HepG2 (cell line): Measurements from ENCODE around the gene NAPEPLD. TPM values are rescaled to one million over a fixed set of nuclear protein-coding genes. Genes with fewer than 3 reads are reported as not detected.

ENCODE experiments used
- ATF7-NPFF ChIP-seq: sonication (generic); formaldehyde crosslinking; IDR thresholded peaks from 2 replicates; pipeline ENCODE4 v1.8.1; 2023; ENCODE audit warnings: mild to moderate bottlenecking, low read depth, missing genetic modification reagents, moderate library complexity
- CREB1 ChIP-seq, 2 experiments: fragments of 450-650 bp in 1 of 2; IDR thresholded peaks; 2 replicates each; pipeline ENCODE4 v1.6.1; 2016 to 2017; ENCODE audit warnings: control low read depth in 1 of 2, mild to moderate bottlenecking in 1 of 2, missing compliant biosample characterization in 1 of 2, missing genetic modification characterization in 1 of 2
- DRAP1 ChIP-seq: IDR thresholded peaks from 2 replicates; pipeline ENCODE4 v1.6.1; 2016; ENCODE audit warnings: missing genetic modification reagents, missing compliant biosample characterization
- ERF ChIP-seq: IDR thresholded peaks from 2 replicates; pipeline ENCODE4 v1.6.1; 2018; ENCODE audit warnings: missing biosample characterization, missing genetic modification reagents
- KDM5B ChIP-seq: sonication (generic); formaldehyde crosslinking; IDR thresholded peaks from 2 replicates; pipeline ENCODE4 v1.4.0; 2020; ENCODE audit warnings: missing genetic modification reagents, mild to moderate bottlenecking, borderline replicate concordance
- MED8 ChIP-seq: sonication (generic); formaldehyde crosslinking; IDR thresholded peaks from 2 replicates; pipeline ENCODE4 v1.8.1; 2023; ENCODE audit warnings: mild to moderate bottlenecking, missing genetic modification reagents; ENCODE audit not compliant: insufficient replicate concordance
- PHF21A ChIP-seq: sonication (generic); formaldehyde crosslinking; IDR thresholded peaks from 2 replicates; pipeline ENCODE4 v1.5.0; 2020; ENCODE audit warnings: mild to moderate bottlenecking, missing genetic modification reagents
- ZHX2 ChIP-seq, 2 experiments: sonication (generic) in 1 of 2; formaldehyde crosslinking in 1 of 2; IDR thresholded peaks; 2 replicates each; pipeline versions ENCODE4 v1.6.1 to v1.9.0; 2014 to 2022; ENCODE audit warnings: antibody characterized with exemption in 1 of 2, borderline replicate concordance in 1 of 2, inconsistent platforms in 1 of 2, low read depth in 1 of 2, missing genetic modification reagents in 1 of 2
- ZNF343 ChIP-seq: sonication (generic); formaldehyde crosslinking; IDR thresholded peaks from 2 replicates; pipeline ENCODE4 v1.4.0; 2020; ENCODE audit warnings: mild to moderate bottlenecking, missing genetic modification reagents
- ZNF609 ChIP-seq: sonication (generic); formaldehyde crosslinking; IDR thresholded peaks from 2 replicates; pipeline ENCODE4 v1.4.0; 2020; ENCODE audit warnings: mild to moderate bottlenecking, missing genetic modification reagents, borderline replicate concordance
- ZNF674 ChIP-seq: sonication (generic); formaldehyde crosslinking; IDR thresholded peaks from 2 replicates; pipeline ENCODE4 v1.5.0; 2020; ENCODE audit warnings: low read depth, mild to moderate bottlenecking, missing genetic modification reagents
- ZXDC ChIP-seq: sonication (generic); formaldehyde crosslinking; IDR thresholded peaks from 2 replicates; pipeline ENCODE4 v1.5.0; 2020; ENCODE audit warnings: mild to moderate bottlenecking, missing genetic modification reagents
- polyA plus RNA-seq, 8 experiments: library from polyadenylated mRNA; depleted of rRNA in 3 of 8; stranded (reverse) in 7 of 8; unstranded in 1 of 8; fragments of >200 nt; fragmentation: Illumina TruSeq in 4 of 8; extraction: Trizol in 4 of 8; gene quantifications; 2 replicates each; pipeline versions ENCODE4 v1.2.1 to v1.2.3, GENCODE V29; 2011 to 2016; ENCODE audit warnings: low read depth in 4 of 8, missing spikeins in 1 of 8, mixed read lengths in 1 of 8; ENCODE audit not compliant: insufficient read depth in 1 of 8
- total RNA-seq, 5 experiments: library from RNA; depleted of rRNA; stranded (reverse); fragments of >200 nt; fragmentation: Illumina TruSeq; extraction: Trizol; gene quantifications; 2 replicates each; pipeline ENCODE4 v1.2.3, GENCODE V29; 2016; ENCODE audit warnings: low read depth in 1 of 5

The NAPEPLD gene
- total and polyA plus RNA-seq, 2 of the 13 experiments (the other 11 are each of a cell fraction or from before 2014, with no cell fraction given) = 3.4 to 5.6 TPM

- TF ChIP-seq ZHX2 (IDR thresholded peaks at IDR 0.05; ENCODE audit: low read depth) (no peak), ZHX2 (CRISPR knock-in tag; IDR thresholded peaks at IDR 0.05; ENCODE audit: borderline replicate concordance) (no peak), ZNF609 (CRISPR knock-in tag) (no peak), MED8 (CRISPR knock-in tag) (no peak), KDM5B (CRISPR knock-in tag) (no peak), ZNF343 (CRISPR knock-in tag) (0 out of 2 replicates have a peak, but pooled peaks have one; percentile 3), CREB1 (IDR thresholded peaks at IDR 0.05) (no peak), CREB1 (CRISPR knock-in tag; IDR thresholded peaks at IDR 0.05) (peak; percentile 35; the same call in 1 of the 2 replicates), ZNF674 (no peak), DRAP1 (CRISPR knock-in tag) (no peak), PHF21A (CRISPR knock-in tag) (no peak), ZXDC (CRISPR knock-in tag) (no peak), ERF (CRISPR knock-in tag) (no peak), ATF7-NPFF (CRISPR knock-in tag) (no peak)
Observed at GRCh38 chr7:103149808-103150180, 895 bp upstream of the NAPEPLD start (continued).
